A549 (cell line): ENCODE results near the gene RNF34. TPM values are rescaled to one million over a fixed set of nuclear protein-coding genes. Genes with fewer than 3 reads are reported as not detected.

Source experiments
- ATAC-seq, 2 experiments: fragments of 200-7000 bp in 1 of 2; fragments of >200 bp in 1 of 2; cut with Nextera tagmentation in 1 of 2; cut with Tn5 transposase in 1 of 2; 3 replicates each; pipeline versions ENCODE4 v1.8.0 to v1.9.1; 2018 to 2020; ENCODE audit warnings: mild to moderate bottlenecking in 1 of 2, moderate library complexity in 1 of 2
- CTCF ChIA-PET: fragments of 300-600 bp; sonication (Branson Sonifier 250); formaldehyde crosslinking; extraction: SDS; loops from one replicate; lab custom pipeline; 2021; ENCODE audit warnings: antibody characterized with exemption, inconsistent platforms; lab: Yijun Ruan, JAX
- POLR2A ChIA-PET: fragments of 350-600 bp; formaldehyde crosslinking; extraction: SDS; loops from one replicate; lab custom pipeline; 2021; ENCODE audit warnings: antibody characterized with exemption, inconsistent platforms; lab: Yijun Ruan, JAX
- DNase-seq, 2 experiments: peaks; one replicate each; pipeline versions ENCODE4 v3.0.0 to v3.0.0-alpha.2; 2011 to 2016; ENCODE audit warnings: low read depth in 1 of 2, low spot score in 1 of 2
- FAIRE-seq: peaks from 2 replicates; lab custom pipeline; 2011; peaks lifted over from hg19 to GRCh38; lab: Jason Lieb, UNC
- H3K27ac ChIP-seq, 2 experiments: fragments of >200 bp; sonication (Bioruptor Twin); formaldehyde crosslinking; 3 replicates each; pipeline ENCODE4 v1.5.1; 2016 to 2017
- H3K4me1 ChIP-seq: fragments of >200 bp; sonication (Bioruptor Twin); formaldehyde crosslinking; 3 replicates; pipeline ENCODE4 v1.6.1; 2016
- H3K4me2 ChIP-seq: fragments of >200 bp; sonication (Bioruptor Twin); formaldehyde crosslinking; 3 replicates; pipeline ENCODE4 v1.6.1; 2016
- H3K4me3 ChIP-seq: fragments of >200 bp; sonication (Bioruptor Twin); formaldehyde crosslinking; 3 replicates; pipeline ENCODE4 v1.5.1; 2016
- H3K9me3 ChIP-seq: fragments of >200 bp; sonication (Bioruptor Twin); formaldehyde crosslinking; 3 replicates; pipeline ENCODE4 v1.6.1; 2016
- ATOH8 ChIP-seq: fragments of 250-450 bp; sonication (Bioruptor Pico); IDR thresholded peaks from 2 replicates; pipeline ENCODE4 v1.5.0; 2020; ENCODE audit warnings: low read depth, mild to moderate bottlenecking, moderate library complexity
- CBX8 ChIP-seq: fragments of 200-600 bp; sonication (generic); IDR thresholded peaks from 2 replicates; pipeline ENCODE4 v1.6.1; 2016
- CHD4 ChIP-seq: fragments of 200-600 bp; sonication (generic); IDR thresholded peaks from 2 replicates; pipeline ENCODE4 v1.6.1; 2016; ENCODE audit warnings: antibody characterized with exemption, mild to moderate bottlenecking, borderline replicate concordance
- EHF ChIP-seq: fragments of 250-450 bp; sonication (Bioruptor Pico); IDR thresholded peaks from 2 replicates; pipeline ENCODE4 v1.5.0; 2020; ENCODE audit warnings: mild to moderate bottlenecking
- FOSL2 ChIP-seq, 2 experiments: fragments of 450-650 bp in 1 of 2; fragments of >200 bp in 1 of 2; sonication (Bioruptor Twin) in 1 of 2; formaldehyde crosslinking; IDR thresholded peaks; 2 replicates each; pipeline versions ENCODE4 v1.5.0 to v1.6.1; 2016 to 2020; ENCODE audit warnings: mild to moderate bottlenecking in 1 of 2, moderate library complexity in 1 of 2
- GATA3 ChIP-seq: IDR thresholded peaks from 2 replicates; pipeline ENCODE4 v1.6.1; 2012; ENCODE audit warnings: borderline replicate concordance
- HDAC2 ChIP-seq: fragments of 200-600 bp; sonication (generic); IDR thresholded peaks from 2 replicates; pipeline ENCODE4 v1.6.1; 2016
- HOXA7 ChIP-seq: fragments of 250-450 bp; sonication (Bioruptor Pico); IDR thresholded peaks from 2 replicates; pipeline ENCODE4 v1.5.0; 2020; ENCODE audit warnings: mild to moderate bottlenecking, moderate library complexity
- HOXB13 ChIP-seq: fragments of 250-450 bp; sonication (Bioruptor Pico); IDR thresholded peaks from 2 replicates; pipeline ENCODE4 v1.5.0; 2020; ENCODE audit warnings: low read depth, mild to moderate bottlenecking, moderate library complexity
- HOXB5 ChIP-seq: fragments of 250-450 bp; sonication (Bioruptor Pico); IDR thresholded peaks from 2 replicates; pipeline ENCODE4 v1.5.0; 2020; ENCODE audit warnings: mild to moderate bottlenecking, moderate library complexity
- JUNB ChIP-seq: fragments of >200 bp; sonication (Bioruptor Twin); formaldehyde crosslinking; IDR thresholded peaks from 2 replicates; pipeline ENCODE4 v1.6.1; 2016
- KDM1A ChIP-seq: fragments of 200-600 bp; sonication (generic); IDR thresholded peaks from 2 replicates; pipeline ENCODE4 v1.6.1; 2016; ENCODE audit warnings: low read depth, mild to moderate bottlenecking
- MAZ ChIP-seq: fragments of 150-350 bp; IDR thresholded peaks from 2 replicates; pipeline ENCODE4 v1.6.1; 2014; ENCODE audit warnings: antibody characterized with exemption, low read depth, low read length, borderline replicate concordance
- NR3C1 ChIP-seq: fragments of >200 bp; sonication (Bioruptor Twin); formaldehyde crosslinking; IDR thresholded peaks from 3 replicates; pipeline ENCODE4 v1.6.1; 2017
- PBX3 ChIP-seq: IDR thresholded peaks from 2 replicates; pipeline ENCODE4 v1.6.1; 2012
- POLR2A ChIP-seq: IDR thresholded peaks from 2 replicates; pipeline ENCODE4 v1.6.1; 2012; ENCODE audit warnings: mild to moderate bottlenecking, low read length
- RAD21 ChIP-seq, 2 experiments: fragments of >200 bp in 1 of 2; sonication (Bioruptor Twin) in 1 of 2; formaldehyde crosslinking in 1 of 2; IDR thresholded peaks in 1 of 2; conservative IDR thresholded peaks in 1 of 2; 2 replicates in 1 of 2; 3 replicates in 1 of 2; pipeline ENCODE4 v1.6.1; 2012 to 2018; ENCODE audit warnings: inconsistent platforms in 1 of 2
- RCOR1 ChIP-seq: fragments of 150-350 bp; IDR thresholded peaks from 2 replicates; pipeline ENCODE4 v1.6.1; 2014; ENCODE audit warnings: antibody characterized with exemption, low read length, low read depth
- RFX5 ChIP-seq: fragments of 450-650 bp; IDR thresholded peaks from 2 replicates; pipeline ENCODE4 v1.7.1; 2014; ENCODE audit warnings: antibody characterized with exemption, mild to moderate bottlenecking, moderate library complexity
- SMC3 ChIP-seq: fragments of >200 bp; sonication (Bioruptor Twin); formaldehyde crosslinking; IDR thresholded peaks from 3 replicates; pipeline ENCODE4 v1.6.1; 2018; ENCODE audit warnings: inconsistent platforms
- SREBF2 ChIP-seq: fragments of 450-650 bp; IDR thresholded peaks from 2 replicates; pipeline ENCODE4 v1.6.1; 2014; ENCODE audit warnings: mild to moderate bottlenecking, moderate library complexity
- TFCP2L1 ChIP-seq: fragments of 250-450 bp; sonication (Bioruptor Pico); IDR thresholded peaks from 2 replicates; pipeline ENCODE4 v1.5.0; 2021; ENCODE audit warnings: mild to moderate bottlenecking
- WGBS: methylation state at CpG from one replicate; pipeline ENCODE4 v1.1.6; 2017; ENCODE audit errors: missing lambda C conversion rate; 5-methylcytosine and 5-hydroxymethylcytosine counted together
- polyA plus RNA-seq, 4 experiments: library from polyadenylated mRNA; depleted of rRNA in 3 of 4; stranded (reverse); fragments of >200 nt; fragmentation: RNase III in 1 of 4; extraction: RNeasy Plus Mini Kit Qiagen cat#74134 plus additional on column Dnase treatment in 1 of 4; gene quantifications; 2 replicates in 3 of 4; 3 replicates in 1 of 4; pipeline ENCODE4 v1.2.3, GENCODE V29; 2011 to 2017
- TF ChIP-seq, protein P1 (sequence below): fragments of >200 bp; sonication (Bioruptor Twin); formaldehyde crosslinking; IDR thresholded peaks from 3 replicates; pipeline ENCODE4 v1.6.1; 2016
- TF ChIP-seq, protein P2 (sequence below): fragments of 150-350 bp; IDR thresholded peaks from 2 replicates; pipeline ENCODE4 v1.6.1; 2014; ENCODE audit warnings: low read depth, mild to moderate bottlenecking, low read length
- TF ChIP-seq, protein P3 (sequence below): fragments of 450-650 bp; IDR thresholded peaks from 2 replicates; pipeline ENCODE4 v1.6.1; 2014; ENCODE audit warnings: antibody characterized with exemption
- TF ChIP-seq, protein P4 (sequence below): fragments of >200 bp; sonication (Bioruptor Twin); formaldehyde crosslinking; IDR thresholded peaks from 3 replicates; pipeline ENCODE4 v1.5.1; 2016

Gene RNF34
- polyA plus RNA-seq, 2 of the 4 experiments (the other 2 are of a cell fraction), result 44.5 to 59.4 TPM

- TF ChIP-seq POLR2A, result no peak
- TF ChIP-seq, protein P1, sequence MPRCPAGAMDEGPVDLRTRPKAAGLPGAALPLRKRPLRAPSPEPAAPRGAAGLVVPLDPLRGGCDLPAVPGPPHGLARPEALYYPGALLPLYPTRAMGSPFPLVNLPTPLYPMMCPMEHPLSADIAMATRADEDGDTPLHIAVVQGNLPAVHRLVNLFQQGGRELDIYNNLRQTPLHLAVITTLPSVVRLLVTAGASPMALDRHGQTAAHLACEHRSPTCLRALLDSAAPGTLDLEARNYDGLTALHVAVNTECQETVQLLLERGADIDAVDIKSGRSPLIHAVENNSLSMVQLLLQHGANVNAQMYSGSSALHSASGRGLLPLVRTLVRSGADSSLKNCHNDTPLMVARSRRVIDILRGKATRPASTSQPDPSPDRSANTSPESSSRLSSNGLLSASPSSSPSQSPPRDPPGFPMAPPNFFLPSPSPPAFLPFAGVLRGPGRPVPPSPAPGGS, result no peak
- Histone ChIP-seq H3K9me3 (no peaks in the 10 kb centered on the region), H3K4me2 (no peak overlapping the region), H3K4me3 (no peak overlapping the region), H3K4me1 (peaks cover 5% of the 10 kb centered on the region), H3K27ac (no peak overlapping the region)
- ChIA-PET POLR2A (no interaction called here), CTCF (interaction anchor here (0.9 to 5.6 kb wide), 4 partner anchors 18 to 164 kb away, joined by 4 to 40 read pairs (median 6); no protein-coding TSS in a partner anchor)
- 0 out of 6 replicates have a peak, but pooled peaks of 1 of the 2 experiments have one; percentile 27 for ATAC-seq
- no peak for FAIRE-seq
- DNase-seq, result no peak
- WGBS, result 92% methylated on average over 5 of the region's 5 CpGs
These were observed 61.1 kb downstream of the RNF34 start for GRCh38 chr12:121461048-121461447.

- Histone ChIP-seq H3K27ac (no peak overlapping the region), H3K4me3 (no peak overlapping the region), H3K4me1 (peaks cover 9% of the 10 kb centered on the region), H3K4me2 (no peak overlapping the region), H3K9me3 (no peaks in the 10 kb centered on the region)
- TF ChIP-seq SMC3, result no peak
- no peak for TF ChIP-seq RCOR1
- no peak for TF ChIP-seq CHD4
- no peak for TF ChIP-seq POLR2A
- TF ChIP-seq HOXA7 (CRISPR knock-in tag), result no peak
- TF ChIP-seq MAZ, result no peak
- no peak for TF ChIP-seq KDM1A
- no peak for TF ChIP-seq SREBF2
- TF ChIP-seq ATOH8 (CRISPR knock-in tag), result no peak
- no peak for TF ChIP-seq HDAC2
- TF ChIP-seq FOSL2 (IDR thresholded peaks at IDR 0.05), result no peak
- no peak for TF ChIP-seq FOSL2 (CRISPR knock-in tag; IDR thresholded peaks at IDR 0.05)
- TF ChIP-seq EHF, result no peak
- no peak for TF ChIP-seq TFCP2L1
- no peak for TF ChIP-seq RAD21 (conservative IDR thresholded peaks at IDR 0.05 in 1 of 2, IDR thresholded peaks at IDR 0.05 in 1 of 2)
- TF ChIP-seq PBX3, result no peak
- no peak for TF ChIP-seq CBX8
- TF ChIP-seq NR3C1, result no peak
- no peak for ATAC-seq
- ChIA-PET CTCF (interaction anchor here (0.9 to 5.6 kb wide), 4 partner anchors 8 to 21 kb away, joined by 3 to 40 read pairs (median 3); no protein-coding TSS in a partner anchor), POLR2A (no interaction called here)
- no peak for DNase-seq
- 97% methylated on average over 12 of the region's 13 CpGs for WGBS
- no peak for FAIRE-seq
These were observed 64.4 kb downstream of the RNF34 start for GRCh38 chr12:121464331-121464730.

DNA sequence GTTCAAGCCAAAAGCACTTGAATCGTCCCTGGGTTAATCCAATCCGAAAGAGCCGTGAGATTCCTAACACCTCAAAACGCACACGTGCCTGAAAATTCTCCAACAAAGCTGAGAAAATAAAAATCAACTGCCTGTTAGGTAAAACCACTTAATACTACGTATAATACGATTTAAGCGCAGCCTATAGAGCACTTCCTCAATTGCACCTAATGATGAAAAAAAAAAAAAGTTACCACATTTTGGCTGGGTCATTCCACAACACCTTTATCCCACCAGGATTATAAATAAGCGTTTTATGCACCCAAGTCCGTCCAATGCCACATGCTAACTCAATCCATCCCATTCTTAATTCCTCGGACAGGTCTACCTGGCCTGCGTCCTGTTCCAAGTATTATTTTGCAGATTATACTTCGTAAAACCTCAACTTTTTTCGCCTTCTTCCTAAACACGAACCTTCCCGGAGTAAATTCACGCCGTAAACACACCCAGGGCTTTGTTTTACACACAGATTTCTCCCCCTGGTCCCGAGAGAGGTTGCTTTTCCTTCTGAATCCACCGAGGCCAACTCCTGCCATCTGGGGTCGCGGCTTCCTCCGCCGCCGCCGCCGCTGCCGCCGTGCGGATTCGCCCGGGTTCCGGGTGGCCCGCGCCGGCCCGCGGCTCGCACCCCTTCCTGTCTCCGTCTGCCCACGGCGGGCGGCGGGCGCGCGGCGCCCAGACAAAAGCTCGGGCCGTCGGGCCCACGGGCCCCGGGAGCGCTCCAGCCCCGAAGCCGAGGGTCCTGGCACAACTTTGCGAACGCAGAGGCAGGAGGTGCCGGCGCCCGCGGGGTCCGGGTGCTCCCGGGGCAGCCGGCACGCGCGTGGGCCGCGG is 66.2 kb downstream of the RNF34 start:
- POLR2A ChIA-PET, result interaction anchor here (0.5 kb wide), 1 partner anchor 26 kb away, joined by 3 read pairs; no protein-coding TSS in a partner anchor
- ATAC-seq, result no peak; a peak in 2 of 6 replicates
- no peak for TF ChIP-seq RFX5
- TF ChIP-seq, protein P2, sequence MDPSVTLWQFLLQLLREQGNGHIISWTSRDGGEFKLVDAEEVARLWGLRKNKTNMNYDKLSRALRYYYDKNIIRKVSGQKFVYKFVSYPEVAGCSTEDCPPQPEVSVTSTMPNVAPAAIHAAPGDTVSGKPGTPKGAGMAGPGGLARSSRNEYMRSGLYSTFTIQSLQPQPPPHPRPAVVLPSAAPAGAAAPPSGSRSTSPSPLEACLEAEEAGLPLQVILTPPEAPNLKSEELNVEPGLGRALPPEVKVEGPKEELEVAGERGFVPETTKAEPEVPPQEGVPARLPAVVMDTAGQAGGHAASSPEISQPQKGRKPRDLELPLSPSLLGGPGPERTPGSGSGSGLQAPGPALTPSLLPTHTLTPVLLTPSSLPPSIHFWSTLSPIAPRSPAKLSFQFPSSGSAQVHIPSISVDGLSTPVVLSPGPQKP, result no peak
- TF ChIP-seq EHF, result no peak
- no peak for TF ChIP-seq JUNB
- TF ChIP-seq SMC3, result no peak
- TF ChIP-seq HOXB13 (CRISPR knock-in tag), result no peak
- TF ChIP-seq MAZ, result no peak
- TF ChIP-seq GATA3, result no peak
- TF ChIP-seq, protein P3, sequence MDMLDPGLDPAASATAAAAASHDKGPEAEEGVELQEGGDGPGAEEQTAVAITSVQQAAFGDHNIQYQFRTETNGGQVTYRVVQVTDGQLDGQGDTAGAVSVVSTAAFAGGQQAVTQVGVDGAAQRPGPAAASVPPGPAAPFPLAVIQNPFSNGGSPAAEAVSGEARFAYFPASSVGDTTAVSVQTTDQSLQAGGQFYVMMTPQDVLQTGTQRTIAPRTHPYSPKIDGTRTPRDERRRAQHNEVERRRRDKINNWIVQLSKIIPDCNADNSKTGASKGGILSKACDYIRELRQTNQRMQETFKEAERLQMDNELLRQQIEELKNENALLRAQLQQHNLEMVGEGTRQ, result no peak
- TF ChIP-seq, protein P4, sequence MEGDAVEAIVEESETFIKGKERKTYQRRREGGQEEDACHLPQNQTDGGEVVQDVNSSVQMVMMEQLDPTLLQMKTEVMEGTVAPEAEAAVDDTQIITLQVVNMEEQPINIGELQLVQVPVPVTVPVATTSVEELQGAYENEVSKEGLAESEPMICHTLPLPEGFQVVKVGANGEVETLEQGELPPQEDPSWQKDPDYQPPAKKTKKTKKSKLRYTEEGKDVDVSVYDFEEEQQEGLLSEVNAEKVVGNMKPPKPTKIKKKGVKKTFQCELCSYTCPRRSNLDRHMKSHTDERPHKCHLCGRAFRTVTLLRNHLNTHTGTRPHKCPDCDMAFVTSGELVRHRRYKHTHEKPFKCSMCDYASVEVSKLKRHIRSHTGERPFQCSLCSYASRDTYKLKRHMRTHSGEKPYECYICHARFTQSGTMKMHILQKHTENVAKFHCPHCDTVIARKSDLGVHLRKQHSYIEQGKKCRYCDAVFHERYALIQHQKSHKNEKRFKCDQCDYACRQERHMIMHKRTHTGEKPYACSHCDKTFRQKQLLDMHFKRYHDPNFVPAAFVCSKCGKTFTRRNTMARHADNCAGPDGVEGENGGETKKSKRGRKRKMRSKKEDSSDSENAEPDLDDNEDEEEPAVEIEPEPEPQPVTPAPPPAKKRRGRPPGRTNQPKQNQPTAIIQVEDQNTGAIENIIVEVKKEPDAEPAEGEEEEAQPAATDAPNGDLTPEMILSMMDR, result no peak
- TF ChIP-seq KDM1A, result no peak
- no peak for TF ChIP-seq HDAC2
- TF ChIP-seq TFCP2L1, result no peak
- TF ChIP-seq HOXB5 (CRISPR knock-in tag), result no peak

More for the DNA sequence above, 66.2 kb downstream of the RNF34 start:
- H3K27ac ChIP-seq, result peak overlapping the region; percentile 79 to 93
- CTCF ChIA-PET, result interaction anchor here (5.6 kb wide), 1 partner anchor 23 kb away, joined by 40 read pairs; no protein-coding TSS in a partner anchor
- DNase-seq (peak; percentile 21 to 43), FAIRE-seq (no peak)
- H3K4me2 ChIP-seq, result peak overlapping the region; percentile 81
- peaks cover 9% of the 10 kb centered on the region for H3K4me1 ChIP-seq
- H3K4me3 ChIP-seq, result peak overlapping the region; percentile 67
- 21% methylated on average over 61 of the region's 70 CpGs for WGBS
- H3K9me3 ChIP-seq, result no peaks in the 10 kb centered on the region
